ENCODE data around the gene PEMT.

DNA sequence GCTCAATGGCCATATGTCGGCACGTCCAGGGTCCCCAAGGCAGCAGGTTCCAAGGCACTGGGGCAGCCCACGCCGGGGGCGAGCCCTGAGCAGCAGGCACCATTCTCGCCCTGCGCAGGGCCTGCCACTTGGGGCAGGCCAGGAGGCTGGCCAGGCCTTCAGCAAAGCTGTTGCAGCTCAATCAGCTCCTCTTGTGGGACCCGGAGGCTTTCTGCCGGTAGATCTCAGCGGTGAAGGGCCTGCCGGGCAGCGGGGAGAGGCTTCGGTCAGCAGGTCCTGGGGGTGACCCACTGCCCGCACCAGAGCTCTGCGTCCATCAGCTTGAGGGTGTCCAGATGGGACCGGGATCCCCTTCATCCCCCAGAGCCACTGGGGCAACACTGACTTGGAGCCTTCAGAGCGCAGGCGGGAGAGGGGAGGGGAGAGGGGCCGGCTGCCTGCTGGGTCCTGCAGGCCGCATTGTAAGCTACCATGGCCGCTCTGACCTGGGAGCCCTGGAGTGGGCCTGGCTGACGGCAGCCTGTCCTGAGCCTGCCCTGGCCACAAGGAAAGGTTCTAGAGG lies 85.8 kb downstream of the PEMT start:
- TF ChIP-seq, protein P1, sequence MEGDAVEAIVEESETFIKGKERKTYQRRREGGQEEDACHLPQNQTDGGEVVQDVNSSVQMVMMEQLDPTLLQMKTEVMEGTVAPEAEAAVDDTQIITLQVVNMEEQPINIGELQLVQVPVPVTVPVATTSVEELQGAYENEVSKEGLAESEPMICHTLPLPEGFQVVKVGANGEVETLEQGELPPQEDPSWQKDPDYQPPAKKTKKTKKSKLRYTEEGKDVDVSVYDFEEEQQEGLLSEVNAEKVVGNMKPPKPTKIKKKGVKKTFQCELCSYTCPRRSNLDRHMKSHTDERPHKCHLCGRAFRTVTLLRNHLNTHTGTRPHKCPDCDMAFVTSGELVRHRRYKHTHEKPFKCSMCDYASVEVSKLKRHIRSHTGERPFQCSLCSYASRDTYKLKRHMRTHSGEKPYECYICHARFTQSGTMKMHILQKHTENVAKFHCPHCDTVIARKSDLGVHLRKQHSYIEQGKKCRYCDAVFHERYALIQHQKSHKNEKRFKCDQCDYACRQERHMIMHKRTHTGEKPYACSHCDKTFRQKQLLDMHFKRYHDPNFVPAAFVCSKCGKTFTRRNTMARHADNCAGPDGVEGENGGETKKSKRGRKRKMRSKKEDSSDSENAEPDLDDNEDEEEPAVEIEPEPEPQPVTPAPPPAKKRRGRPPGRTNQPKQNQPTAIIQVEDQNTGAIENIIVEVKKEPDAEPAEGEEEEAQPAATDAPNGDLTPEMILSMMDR (IDR thresholded peaks at IDR 0.05) = no peak
- no peak for TF ChIP-seq ZFX (IDR thresholded peaks at IDR 0.05; ENCODE audit: borderline replicate concordance)
